Sigmoid colon (tissue), 7 donors: ENCODE data around the gene MAGI2. TPM values are rescaled to one million over a fixed set of nuclear protein-coding genes. Genes with fewer than 3 reads are reported as not detected.

Experiments used
- DNase-seq: peaks from one replicate; pipeline ENCODE4 v3.0.0-alpha.2; 2019
- H3K27ac ChIP-seq, 4 donors: fragments of 200-600 bp; sonication (generic); one replicate each; pipeline ENCODE4 v1.5.1; 2016 to 2019; ENCODE audit warnings: mild to moderate bottlenecking in 1 of 4
- H3K27me3 ChIP-seq, 3 donors: fragments of 200-600 bp; sonication (generic); one replicate each; pipeline ENCODE4 v1.5.1; 2019; ENCODE audit warnings: mild to moderate bottlenecking in 1 of 3
- H3K36me3 ChIP-seq, 4 donors: fragments of 200-600 bp; sonication (generic); one replicate each; pipeline ENCODE4 v1.5.1; 2016 to 2019
- H3K4me1 ChIP-seq, 4 donors: fragments of 200-600 bp; sonication (generic); one replicate each; pipeline ENCODE4 v1.5.1; 2017 to 2019
- H3K4me3 ChIP-seq, 4 donors: fragments of 200-600 bp; sonication (generic); one replicate each; pipeline ENCODE4 v1.5.1; 2017 to 2019; ENCODE audit warnings: mild to moderate bottlenecking in 2 of 4, moderate library complexity in 1 of 4
- H3K9me3 ChIP-seq, 4 donors: fragments of 200-600 bp in 3 of 4; sonication (generic) in 3 of 4; one replicate each; pipeline versions ENCODE4 v1.5.1 to v1.6.1; 2013 to 2019
- CTCF ChIP-seq, 4 experiments: fragments of 450-650 bp in 3 of 4; fragments of 200-600 bp in 1 of 4; IDR thresholded peaks; one replicate each; pipeline ENCODE4 v1.5.1; 2016 to 2019; ENCODE audit warnings: antibody characterized with exemption in 4 of 4, mild to moderate bottlenecking in 3 of 4, moderate library complexity in 2 of 4
- EP300 ChIP-seq, 4 donors: sonication (generic); formaldehyde crosslinking; IDR thresholded peaks; one replicate each; pipeline ENCODE4 v1.6.1; 2017; ENCODE audit warnings: antibody characterized with exemption in 4 of 4
- POLR2A ChIP-seq, 2 donors: fragments of 450-650 bp; IDR thresholded peaks; one replicate each; pipeline ENCODE4 v1.6.1; 2016; ENCODE audit warnings: antibody characterized with exemption in 2 of 2, mild to moderate bottlenecking in 2 of 2, moderate library complexity in 2 of 2
- POLR2AphosphoS5 ChIP-seq, 4 donors: sonication (generic); formaldehyde crosslinking; IDR thresholded peaks; one replicate each; pipeline ENCODE4 v1.6.1; 2017; ENCODE audit warnings: antibody characterized with exemption in 4 of 4
- WGBS, 2 donors: extraction: QIAGEN DNeasy Blood & Tissue Kit; methylation state at CpG; one replicate each; pipeline ENCODE4 v1.1.7; 2013; 5-methylcytosine and 5-hydroxymethylcytosine counted together
- intact Hi-C: fragments of 100-400 bp; cut with DNase I; formaldehyde crosslinking; loops from one replicate; pipeline ENCODE4 v1.15.1; 2023
- polyA plus RNA-seq, 3 donors: library from polyadenylated mRNA; stranded (reverse); fragments of 200-250 nt; gene quantifications; one replicate each; pipeline ENCODE4 v1.2.3, GENCODE V29; 2013
- total RNA-seq, 4 donors: library from RNA; depleted of rRNA; stranded (reverse); fragments of >200 nt; gene quantifications; one replicate each; pipeline ENCODE4 v1.1.0, GENCODE V29; 2016
- donor health status: healthy with polysubstance abuse.
- donor health status: Bipolar disorder and iron deficiency.
- donor health status: healthy.

The MAGI2 gene
- total and polyA plus RNA-seq, 7 donors: 0.69 to 26.9 (median 14.7) TPM

- H3K36me3 ChIP-seq: no peaks in the 10 kb centered on the region
- 96 to 97% methylated on average over 1 of the region's 1 CpG for WGBS, 2 donors
- H3K4me1 ChIP-seq: no peaks in the 10 kb centered on the region
- H3K27me3 ChIP-seq: no peaks in the 10 kb centered on the region
- TF ChIP-seq CTCF (IDR thresholded peaks at IDR 0.05) (no peak), EP300 (IDR thresholded peaks at IDR 0.05) (no peak), POLR2AphosphoS5 (IDR thresholded peaks at IDR 0.05) (no peak), POLR2A (IDR thresholded peaks at IDR 0.05) (no peak)
- H3K9me3 ChIP-seq: no peaks in the 10 kb centered on the region
- no peak for DNase-seq
- H3K4me3 ChIP-seq: no peak overlapping the region
- no peak overlapping the region for H3K27ac ChIP-seq
- intact Hi-C loops: no loop called here
These were observed 1220.7 kb downstream of the MAGI2 start for GRCh38 chr7:78232806-78233205.

DNA sequence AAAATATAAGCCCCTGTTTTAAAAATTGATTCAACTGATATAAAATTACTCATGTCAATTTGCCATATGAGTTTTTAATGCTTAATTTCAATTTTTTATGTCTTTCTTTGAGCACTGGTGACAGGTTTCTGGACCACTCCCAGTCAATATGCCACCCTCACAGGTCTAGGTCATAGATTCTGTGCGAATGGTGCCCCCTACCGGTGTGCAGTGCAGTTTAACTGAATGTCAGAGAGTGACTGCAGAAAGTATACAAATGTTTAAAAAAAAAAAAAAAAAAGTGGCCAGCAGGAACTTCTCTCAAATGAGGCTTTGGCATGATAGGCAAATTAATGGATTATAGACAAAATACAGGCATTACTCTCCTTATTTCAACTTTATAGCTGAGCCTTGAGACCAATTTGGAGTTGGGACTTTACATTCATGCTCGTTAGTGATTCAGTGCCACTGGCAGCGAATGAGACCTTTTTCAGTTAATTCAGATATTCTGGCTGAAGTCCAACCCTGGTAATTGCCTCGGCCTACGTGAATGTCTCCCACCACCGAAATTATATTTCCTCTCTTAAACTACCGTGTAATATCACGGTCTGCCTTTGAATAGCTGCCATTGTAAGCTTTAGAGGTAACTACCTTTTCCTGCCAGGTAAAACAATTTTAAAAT is 1227.3 kb downstream of the MAGI2 start:
- Histone ChIP-seq H3K27ac (peak overlapping the region in 1 of 4 donors; percentile 57), H3K36me3 (no peaks in the 10 kb centered on the region), H3K4me1 (peaks cover 0 to 6% (median 2%) of the 10 kb centered on the region in 4 donors), H3K27me3 (no peaks in the 10 kb centered on the region), H3K4me3 (no peak overlapping the region), H3K9me3 (no peaks in the 10 kb centered on the region)
- 9 to 46% methylated on average over 9 of the region's 9 CpGs for WGBS, 2 donors
- intact Hi-C loops: no loop called here
- TF ChIP-seq POLR2AphosphoS5 (IDR thresholded peaks at IDR 0.05) (no peak), POLR2A (IDR thresholded peaks at IDR 0.05) (no peak), EP300 (IDR thresholded peaks at IDR 0.05) (no peak), CTCF (IDR thresholded peaks at IDR 0.05) (no peak)
- no peak for DNase-seq

- H3K27me3 ChIP-seq: no peaks in the 10 kb centered on the region
- peaks cover 0 to 6% (median 2%) of the 10 kb centered on the region in 4 donors for H3K4me1 ChIP-seq
- no peaks in the 10 kb centered on the region for H3K36me3 ChIP-seq
- intact Hi-C loops: no loop called here
- DNase-seq: no peak
- peak overlapping the region in 1 of 4 donors; percentile 57 for H3K27ac ChIP-seq
- no peaks in the 10 kb centered on the region for H3K9me3 ChIP-seq
- H3K4me3 ChIP-seq: no peak overlapping the region
- TF ChIP-seq POLR2AphosphoS5 (IDR thresholded peaks at IDR 0.05) (no peak), EP300 (IDR thresholded peaks at IDR 0.05) (no peak), POLR2A (IDR thresholded peaks at IDR 0.05) (no peak), CTCF (IDR thresholded peaks at IDR 0.05) (no peak)
- 84 to 88% methylated on average over 4 of the region's 4 CpGs for WGBS, 2 donors
These were observed 1227.9 kb downstream of the MAGI2 start for GRCh38 chr7:78225534-78225933.

DNA sequence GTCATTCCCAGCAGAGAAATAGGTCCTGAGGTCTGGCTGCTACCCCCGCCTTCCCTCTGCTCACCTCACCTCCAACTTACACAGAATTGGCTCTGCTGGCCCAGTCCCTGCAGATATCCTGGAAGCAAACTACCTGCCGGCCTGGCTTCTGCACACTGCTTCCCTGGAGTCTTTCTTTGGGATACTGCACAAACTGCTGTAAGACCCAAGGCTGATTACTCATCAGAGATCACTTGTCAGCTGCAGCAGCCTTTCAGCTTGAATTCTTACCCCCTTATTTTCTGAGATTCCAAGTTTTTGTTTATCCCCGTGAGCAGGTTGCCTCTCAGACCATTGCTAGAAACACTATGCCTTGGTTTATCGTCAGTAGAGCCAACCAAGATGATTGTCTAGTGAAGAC is 1228.5 kb downstream of the MAGI2 start:
- H3K27ac ChIP-seq: peak overlapping the region in 1 of 4 donors; percentile 25
- no peaks in the 10 kb centered on the region for H3K27me3 ChIP-seq
- no peak overlapping the region for H3K4me3 ChIP-seq
- H3K9me3 ChIP-seq: no peaks in the 10 kb centered on the region
- 93% methylated on average over 4 of the region's 4 CpGs for WGBS, 2 donors
- no peaks in the 10 kb centered on the region for H3K36me3 ChIP-seq
- intact Hi-C loops: no loop called here
- TF ChIP-seq CTCF (IDR thresholded peaks at IDR 0.05): no peak
- no peak for TF ChIP-seq EP300 (IDR thresholded peaks at IDR 0.05)
- no peak for TF ChIP-seq POLR2A (IDR thresholded peaks at IDR 0.05)
- no peak for TF ChIP-seq POLR2AphosphoS5 (IDR thresholded peaks at IDR 0.05)
- H3K4me1 ChIP-seq: peaks cover 0 to 6% (median 2%) of the 10 kb centered on the region in 4 donors
- DNase-seq: no peak

GRCh38 chr7:78223598-78223997 is 1229.9 kb downstream of the MAGI2 start:
- peaks cover 0 to 6% (median 2%) of the 10 kb centered on the region in 4 donors for H3K4me1 ChIP-seq
- H3K9me3 ChIP-seq: no peaks in the 10 kb centered on the region
- no peaks in the 10 kb centered on the region for H3K36me3 ChIP-seq
- WGBS, 2 donors: 80 to 89% methylated on average over 1 of the region's 1 CpG
- no peaks in the 10 kb centered on the region for H3K27me3 ChIP-seq
- no peak overlapping the region for H3K27ac ChIP-seq
- no peak overlapping the region for H3K4me3 ChIP-seq
- no peak for DNase-seq
- intact Hi-C loops: no loop called here
- TF ChIP-seq EP300 (IDR thresholded peaks at IDR 0.05): no peak
- TF ChIP-seq CTCF (IDR thresholded peaks at IDR 0.05): no peak
- no peak for TF ChIP-seq POLR2AphosphoS5 (IDR thresholded peaks at IDR 0.05)
- no peak for TF ChIP-seq POLR2A (IDR thresholded peaks at IDR 0.05)
